Endothelial cell (in vitro differentiated cells): ENCODE results near the gene EME2. TPM values are rescaled to one million over a fixed set of nuclear protein-coding genes. Genes with fewer than 3 reads are reported as not detected.

Experiments
- DNase-seq: peaks from one replicate; pipeline ENCODE4 v3.0.0; 2021; ENCODE audit warnings: low spot score
- H3K27ac Mint-ChIP-seq: one replicate; pipeline ENCODE4 v1.8.0; 2021; ENCODE audit warnings: mixed read lengths, inconsistent platforms; ENCODE audit not compliant: unreplicated experiment
- H3K27me3 Mint-ChIP-seq: one replicate; pipeline ENCODE4 v1.8.0; 2021; ENCODE audit warnings: mild to moderate bottlenecking, moderate library complexity, mixed read lengths, inconsistent platforms; ENCODE audit not compliant: unreplicated experiment
- H3K36me3 Mint-ChIP-seq: one replicate; pipeline ENCODE4 v1.8.0; 2021; ENCODE audit warnings: mild to moderate bottlenecking, low read depth, mixed read lengths, inconsistent platforms; ENCODE audit not compliant: unreplicated experiment
- H3K4me1 Mint-ChIP-seq: one replicate; pipeline ENCODE4 v1.8.0; 2021; ENCODE audit warnings: mild to moderate bottlenecking, mixed read lengths, inconsistent platforms; ENCODE audit not compliant: unreplicated experiment
- H3K4me3 Mint-ChIP-seq: one replicate; pipeline ENCODE4 v1.8.0; 2021; ENCODE audit warnings: mild to moderate bottlenecking, mixed read lengths, inconsistent platforms; ENCODE audit not compliant: unreplicated experiment
- H3K9me3 Mint-ChIP-seq: one replicate; pipeline ENCODE4 v1.8.0; 2021; ENCODE audit warnings: mixed read lengths, inconsistent platforms; ENCODE audit not compliant: unreplicated experiment
- total RNA-seq: library from RNA; stranded (reverse); fragmentation: NEBNext Ultra II Directional; extraction: Animal tissue kit (Norgen Biotek cat#: 25700); gene quantifications from one replicate; pipeline ENCODE4 v1.2.1, GENCODE V29; 2021; ENCODE audit not compliant: unreplicated experiment
- TF ChIP-seq, protein P1 (sequence below): fragments of 200-600 bp; sonication (generic); IDR thresholded peaks from one replicate; pipeline ENCODE4 v1.5.0; 2021; ENCODE audit warnings: antibody characterized with exemption; ENCODE audit not compliant: unreplicated experiment

The EME2 gene
- total RNA-seq, 1 donor from 2014 or later, result 25.4 TPM

- Mint-ChIP-seq H3K27ac (no peak overlapping the region), H3K9me3 (no peaks in the 10 kb centered on the region)
- TF ChIP-seq, protein P1, sequence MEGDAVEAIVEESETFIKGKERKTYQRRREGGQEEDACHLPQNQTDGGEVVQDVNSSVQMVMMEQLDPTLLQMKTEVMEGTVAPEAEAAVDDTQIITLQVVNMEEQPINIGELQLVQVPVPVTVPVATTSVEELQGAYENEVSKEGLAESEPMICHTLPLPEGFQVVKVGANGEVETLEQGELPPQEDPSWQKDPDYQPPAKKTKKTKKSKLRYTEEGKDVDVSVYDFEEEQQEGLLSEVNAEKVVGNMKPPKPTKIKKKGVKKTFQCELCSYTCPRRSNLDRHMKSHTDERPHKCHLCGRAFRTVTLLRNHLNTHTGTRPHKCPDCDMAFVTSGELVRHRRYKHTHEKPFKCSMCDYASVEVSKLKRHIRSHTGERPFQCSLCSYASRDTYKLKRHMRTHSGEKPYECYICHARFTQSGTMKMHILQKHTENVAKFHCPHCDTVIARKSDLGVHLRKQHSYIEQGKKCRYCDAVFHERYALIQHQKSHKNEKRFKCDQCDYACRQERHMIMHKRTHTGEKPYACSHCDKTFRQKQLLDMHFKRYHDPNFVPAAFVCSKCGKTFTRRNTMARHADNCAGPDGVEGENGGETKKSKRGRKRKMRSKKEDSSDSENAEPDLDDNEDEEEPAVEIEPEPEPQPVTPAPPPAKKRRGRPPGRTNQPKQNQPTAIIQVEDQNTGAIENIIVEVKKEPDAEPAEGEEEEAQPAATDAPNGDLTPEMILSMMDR, result no peak
Observed at GRCh38 chr16:1787322-1788094, 14.9 kb downstream of the EME2 start.

GRCh38 chr16:1788095-1788707 lies 15.6 kb downstream of the EME2 start:
- Mint-ChIP-seq H3K4me3 (no peak overlapping the region), H3K4me1 (peaks cover 3% of the 10 kb centered on the region), H3K27me3 (no peaks in the 10 kb centered on the region), H3K9me3 (no peaks in the 10 kb centered on the region), H3K27ac (no peak overlapping the region), H3K36me3 (peaks cover 3% of the 10 kb centered on the region)
- TF ChIP-seq, protein P1, result no peak
- no peak for DNase-seq

More at GRCh38 chr16:1787322-1788094, 14.9 kb downstream of the EME2 start:
- no peak overlapping the region for H3K4me3 Mint-ChIP-seq
- peaks cover 3% of the 10 kb centered on the region for H3K27me3 Mint-ChIP-seq
- DNase-seq, result no peak
- H3K36me3 Mint-ChIP-seq, result peaks cover 3% of the 10 kb centered on the region
- peaks cover 4% of the 10 kb centered on the region for H3K4me1 Mint-ChIP-seq

DNA sequence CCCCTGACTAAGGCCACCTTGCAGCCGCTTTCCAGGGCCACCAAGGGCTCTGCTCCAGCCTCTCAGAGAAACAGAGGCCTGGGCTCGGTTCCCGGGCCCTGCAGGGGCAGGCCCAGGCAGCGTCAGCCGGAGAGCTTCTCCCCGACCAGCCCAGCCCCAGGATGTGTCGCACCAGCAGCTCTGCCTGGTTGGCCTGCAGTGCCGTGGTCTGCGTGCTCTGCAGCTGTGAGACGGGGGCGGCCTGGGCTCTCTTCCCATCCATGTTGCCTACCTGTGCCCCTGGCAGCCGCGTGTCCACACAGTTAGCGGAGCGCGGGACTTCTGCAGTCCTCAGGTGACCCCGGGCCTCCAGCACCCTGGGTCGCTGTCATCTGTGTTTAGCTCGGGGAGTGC lies 16.1 kb downstream of the EME2 start:
- peak overlapping the region; percentile 42 for H3K4me3 Mint-ChIP-seq
- TF ChIP-seq, protein P1, result no peak
- no peak overlapping the region for H3K27ac Mint-ChIP-seq

GRCh38 chr16:1789643-1790045 lies 17.0 kb downstream of the EME2 start:
- no peak overlapping the region for H3K4me3 Mint-ChIP-seq
- peaks cover 3% of the 10 kb centered on the region for H3K36me3 Mint-ChIP-seq
- H3K4me1 Mint-ChIP-seq, result no peaks in the 10 kb centered on the region
- H3K27me3 Mint-ChIP-seq, result no peaks in the 10 kb centered on the region
- H3K27ac Mint-ChIP-seq, result no peak overlapping the region
- no peaks in the 10 kb centered on the region for H3K9me3 Mint-ChIP-seq
- TF ChIP-seq, protein P1, result no peak
- DNase-seq, result no peak

More for the DNA sequence above, 16.1 kb downstream of the EME2 start:
- H3K36me3 Mint-ChIP-seq, result peaks cover 3% of the 10 kb centered on the region
- peak; percentile 2 for DNase-seq
- H3K4me1 Mint-ChIP-seq, result no peaks in the 10 kb centered on the region
- no peaks in the 10 kb centered on the region for H3K9me3 Mint-ChIP-seq
- no peaks in the 10 kb centered on the region for H3K27me3 Mint-ChIP-seq

DNA sequence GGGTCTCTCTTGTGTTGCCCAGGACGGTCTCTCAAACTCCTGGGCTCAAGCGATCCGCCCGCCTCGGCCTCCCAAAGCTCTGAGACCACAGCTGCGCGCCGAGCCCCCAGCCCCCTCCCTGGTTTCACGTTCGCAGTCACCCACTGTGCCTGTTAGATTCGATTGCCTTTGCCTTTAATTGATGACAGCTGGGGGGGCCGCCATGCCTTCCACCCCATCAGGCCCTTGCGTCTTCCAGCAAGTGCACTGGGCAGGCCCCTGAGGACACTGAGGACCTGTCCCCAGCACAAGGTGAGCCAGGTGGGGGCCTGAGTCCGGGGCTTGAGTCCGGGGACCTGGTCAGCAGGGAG lies 17.6 kb downstream of the EME2 start:
- Mint-ChIP-seq H3K27ac (no peak overlapping the region), H3K4me1 (no peaks in the 10 kb centered on the region), H3K27me3 (no peaks in the 10 kb centered on the region), H3K9me3 (no peaks in the 10 kb centered on the region), H3K4me3 (no peak overlapping the region), H3K36me3 (peaks cover 3% of the 10 kb centered on the region)
- DNase-seq, result no peak
- TF ChIP-seq, protein P1, result no peak
